ENCODE data around the gene ITGAE.
"Not testable (repeated sequence)": the region's sequence is repeated elsewhere in the genome, so short reads cannot be mapped to it uniquely, and the experiment has no call there.

ITGAE gene

GRCh38 chr17:3761036-3761917 is 39.7 kb downstream of the ITGAE start:
- DNase-seq = no peak

GRCh38 chr17:3759597-3760216 is 41.3 kb downstream of the ITGAE start:
- DNase-seq = no peak

GRCh38 chr17:3755335-3756030 is 45.5 kb downstream of the ITGAE start:
- DNase-seq = no peak

- peak; percentile 66 for DNase-seq
These were observed 46.3 kb downstream of the ITGAE start for GRCh38 chr17:3754458-3755334.

GRCh38 chr17:3754066-3754457 is 46.9 kb downstream of the ITGAE start:
- no peak for DNase-seq

GRCh38 chr17:3753624-3754023 is 47.4 kb downstream of the ITGAE start:
- no peak for DNase-seq

- DNase-seq = no peak
These were observed 49.2 kb downstream of the ITGAE start for GRCh38 chr17:3751836-3752235.

GRCh38 chr17:3750926-3751325 is 50.1 kb downstream of the ITGAE start:
- DNase-seq = no peak

- DNase-seq = no peak
These were observed 50.7 kb downstream of the ITGAE start for GRCh38 chr17:3750296-3750695.

GRCh38 chr17:3748576-3748975 is 52.4 kb downstream of the ITGAE start:
- DNase-seq = no peak

- no peak for DNase-seq
These were observed 53.2 kb downstream of the ITGAE start for GRCh38 chr17:3747805-3748204.

- no peak for DNase-seq
These were observed 55.9 kb downstream of the ITGAE start for GRCh38 chr17:3745071-3745470.

GRCh38 chr17:3744014-3744413 is 57.0 kb downstream of the ITGAE start:
- no peak for DNase-seq

- no peak for DNase-seq
These were observed 60.3 kb downstream of the ITGAE start for GRCh38 chr17:3740611-3741073.

GRCh38 chr17:3739422-3740124 is 61.4 kb downstream of the ITGAE start:
- DNase-seq = no peak

- no peak for DNase-seq
These were observed 62.3 kb downstream of the ITGAE start for GRCh38 chr17:3738562-3739295.

GRCh38 chr17:3735515-3735914 is 65.5 kb downstream of the ITGAE start:
- no peak for DNase-seq

GRCh38 chr17:3734911-3735276 is 66.1 kb downstream of the ITGAE start:
- not testable (repeated sequence) for DNase-seq

GRCh38 chr17:3732210-3732621 is 68.8 kb downstream of the ITGAE start:
- DNase-seq = no peak

- DNase-seq = no peak
These were observed 70.0 kb downstream of the ITGAE start for GRCh38 chr17:3730881-3731429.

- DNase-seq = no peak
These were observed 71.1 kb downstream of the ITGAE start for GRCh38 chr17:3729881-3730280.

All from activated gamma-delta T cell (primary cell).